ENCODE data around the gene ZNG1F. TPM values are rescaled to one million over a fixed set of nuclear protein-coding genes. Genes with fewer than 3 reads are reported as not detected.

Gene ZNG1F
- total and polyA plus RNA-seq, 2 experiments from 2014 or later: 13.3 to 14.0 TPM

GRCh38 chr9:41229408-41230401, 40.6 kb upstream of the ZNG1F start:
- DNase-seq (ENCODE audit: low spot score): peak; percentile 0
- no peak overlapping the region for H3K27ac ChIP-seq (ENCODE audit: low read depth)

More at GRCh38 chr9:41229408-41230401, 40.6 kb upstream of the ZNG1F start:
- peaks cover 13% of the 10 kb centered on the region for H3K27me3 Mint-ChIP-seq (ENCODE audit: insufficient read depth, low read depth, poor library complexity)
- Histone ChIP-seq H3F3A (replicated peaks; ENCODE audit: low read depth) (peaks cover 8% of the 10 kb centered on the region), H3K4me3 (no peak overlapping the region), H3K36me3 (ENCODE audit: insufficient read depth) (no peaks in the 10 kb centered on the region), H2AFZ (no peak overlapping the region), H3K27me3 (ENCODE audit: insufficient read depth) (peaks cover 48% of the 10 kb centered on the region), H3K79me2 (replicated peaks; ENCODE audit: insufficient read depth) (no peaks in the 10 kb centered on the region), H3K4me2 (no peak overlapping the region), H3K4me1 (ENCODE audit: insufficient read depth) (no peaks in the 10 kb centered on the region), H3K9me2 (ENCODE audit: insufficient read depth) (peaks cover 6% of the 10 kb centered on the region; the same call in 1 of the 2 replicates), H4K20me1 (replicated peaks; ENCODE audit: insufficient read depth) (no peaks in the 10 kb centered on the region)
- H3K9me3 Mint-ChIP-seq: peaks cover 13% of the 10 kb centered on the region
- ATAC-seq: no peak
- no peak overlapping the region for H3K4me3 Mint-ChIP-seq
- H3K4me1 Mint-ChIP-seq: no peaks in the 10 kb centered on the region
- H3K27ac Mint-ChIP-seq: no peak overlapping the region
- TF ChIP-seq ZNF331 (CRISPR knock-in tag; IDR thresholded peaks at IDR 0.05; ENCODE audit: low read depth) (no peak), ETS1 (IDR thresholded peaks at IDR 0.05) (no peak), EZH2 (IDR thresholded peaks at IDR 0.05; ENCODE audit: low read depth, unreplicated experiment) (no peak), REST (IDR thresholded peaks at IDR 0.05; ENCODE audit: unreplicated experiment) (no peak), ZNF114 (CRISPR knock-in tag; IDR thresholded peaks at IDR 0.05) (no peak), JUNB (IDR thresholded peaks at IDR 0.05; ENCODE audit: unreplicated experiment) (no peak), NANOG (IDR thresholded peaks at IDR 0.05; ENCODE audit: borderline replicate concordance) (no peak), ZNF462 (CRISPR knock-in tag; IDR thresholded peaks at IDR 0.05) (no peak), CTCF (conservative IDR thresholded peaks at IDR 0.05; ENCODE audit: low read depth in 2 of 2) (no peak), STAT1 (IDR thresholded peaks at IDR 0.05; ENCODE audit: unreplicated experiment) (no peak), EZH2phosphoT487 (IDR thresholded peaks at IDR 0.05; ENCODE audit: unreplicated experiment) (no peak), POLR2AphosphoS5 (IDR thresholded peaks at IDR 0.05; ENCODE audit: low read depth) (no peak), CREB1 (CRISPR knock-in tag; IDR thresholded peaks at IDR 0.05; ENCODE audit: low read depth) (no peak)
- peaks cover 2% of the 10 kb centered on the region; the same call in 1 of the 3 replicates for H3K36me3 Mint-ChIP-seq (ENCODE audit: low read depth)

All from GM23338 (cell line).